A549 (cell line): Measurements from ENCODE around the gene NRG3. TPM values are rescaled to one million over a fixed set of nuclear protein-coding genes. Genes with fewer than 3 reads are reported as not detected.

ENCODE experiments used
- ATAC-seq, 2 experiments: fragments of 200-7000 bp in 1 of 2; fragments of >200 bp in 1 of 2; cut with Nextera tagmentation in 1 of 2; cut with Tn5 transposase in 1 of 2; 3 replicates each; pipeline versions ENCODE4 v1.8.0 to v1.9.1; 2018 to 2020; ENCODE audit warnings: mild to moderate bottlenecking in 1 of 2, moderate library complexity in 1 of 2
- CTCF ChIA-PET: fragments of 300-600 bp; sonication (Branson Sonifier 250); formaldehyde crosslinking; extraction: SDS; loops from one replicate; lab custom pipeline; 2021; ENCODE audit warnings: antibody characterized with exemption, inconsistent platforms; lab: Yijun Ruan, JAX
- POLR2A ChIA-PET: fragments of 350-600 bp; formaldehyde crosslinking; extraction: SDS; loops from one replicate; lab custom pipeline; 2021; ENCODE audit warnings: antibody characterized with exemption, inconsistent platforms; lab: Yijun Ruan, JAX
- DNase-seq, 2 experiments: peaks; one replicate each; pipeline versions ENCODE4 v3.0.0 to v3.0.0-alpha.2; 2011 to 2016; ENCODE audit warnings: low read depth in 1 of 2, low spot score in 1 of 2
- FAIRE-seq: peaks from 2 replicates; lab custom pipeline; 2011; peaks lifted over from hg19 to GRCh38; lab: Jason Lieb, UNC
- H3K27ac ChIP-seq, 2 experiments: fragments of >200 bp; sonication (Bioruptor Twin); formaldehyde crosslinking; 3 replicates each; pipeline ENCODE4 v1.5.1; 2016 to 2017
- H3K4me1 ChIP-seq: fragments of >200 bp; sonication (Bioruptor Twin); formaldehyde crosslinking; 3 replicates; pipeline ENCODE4 v1.6.1; 2016
- H3K4me2 ChIP-seq: fragments of >200 bp; sonication (Bioruptor Twin); formaldehyde crosslinking; 3 replicates; pipeline ENCODE4 v1.6.1; 2016
- H3K4me3 ChIP-seq: fragments of >200 bp; sonication (Bioruptor Twin); formaldehyde crosslinking; 3 replicates; pipeline ENCODE4 v1.5.1; 2016
- H3K9me3 ChIP-seq: fragments of >200 bp; sonication (Bioruptor Twin); formaldehyde crosslinking; 3 replicates; pipeline ENCODE4 v1.6.1; 2016
- BHLHE40 ChIP-seq: IDR thresholded peaks from 2 replicates; pipeline ENCODE4 v1.6.1; 2012; ENCODE audit warnings: low read depth, low read length, inconsistent platforms
- CBX8 ChIP-seq: fragments of 200-600 bp; sonication (generic); IDR thresholded peaks from 2 replicates; pipeline ENCODE4 v1.6.1; 2016
- EP300 ChIP-seq, 2 experiments: fragments of >200 bp; sonication (Bioruptor Twin); formaldehyde crosslinking; IDR thresholded peaks; 2 replicates in 1 of 2; 3 replicates in 1 of 2; pipeline ENCODE4 v1.6.1; 2016 to 2017
- GATA3 ChIP-seq: IDR thresholded peaks from 2 replicates; pipeline ENCODE4 v1.6.1; 2012; ENCODE audit warnings: borderline replicate concordance
- HDAC2 ChIP-seq: fragments of 200-600 bp; sonication (generic); IDR thresholded peaks from 2 replicates; pipeline ENCODE4 v1.6.1; 2016
- HEYL ChIP-seq: fragments of 250-450 bp; sonication (Bioruptor Pico); IDR thresholded peaks from 2 replicates; pipeline ENCODE4 v1.8.0; 2021; ENCODE audit warnings: mild to moderate bottlenecking, moderate library complexity
- HOXA7 ChIP-seq: fragments of 250-450 bp; sonication (Bioruptor Pico); IDR thresholded peaks from 2 replicates; pipeline ENCODE4 v1.5.0; 2020; ENCODE audit warnings: mild to moderate bottlenecking, moderate library complexity
- HOXB13 ChIP-seq: fragments of 250-450 bp; sonication (Bioruptor Pico); IDR thresholded peaks from 2 replicates; pipeline ENCODE4 v1.5.0; 2020; ENCODE audit warnings: low read depth, mild to moderate bottlenecking, moderate library complexity
- JUN ChIP-seq, 2 experiments: fragments of >200 bp; sonication (Bioruptor Twin); formaldehyde crosslinking; IDR thresholded peaks; 2 replicates in 1 of 2; 3 replicates in 1 of 2; pipeline ENCODE4 v1.6.1; 2016 to 2017
- KDM5A ChIP-seq: fragments of 200-600 bp; sonication (generic); IDR thresholded peaks from 2 replicates; pipeline ENCODE4 v1.6.1; 2016; ENCODE audit warnings: antibody characterized with exemption, mild to moderate bottlenecking
- NPAS2 ChIP-seq: fragments of 250-450 bp; sonication (Bioruptor Pico); IDR thresholded peaks from 2 replicates; pipeline ENCODE4 v1.8.0; 2022; ENCODE audit warnings: mild to moderate bottlenecking, moderate library complexity, borderline replicate concordance
- NR3C1 ChIP-seq: fragments of >200 bp; sonication (Bioruptor Twin); formaldehyde crosslinking; IDR thresholded peaks from 3 replicates; pipeline ENCODE4 v1.6.1; 2017
- PHF8 ChIP-seq: fragments of 200-600 bp; sonication (generic); IDR thresholded peaks from 2 replicates; pipeline ENCODE4 v1.6.1; 2016; ENCODE audit warnings: low read depth, mild to moderate bottlenecking, antibody characterized with exemption, moderate library complexity, borderline replicate concordance
- RAD21 ChIP-seq, 2 experiments: fragments of >200 bp in 1 of 2; sonication (Bioruptor Twin) in 1 of 2; formaldehyde crosslinking in 1 of 2; IDR thresholded peaks in 1 of 2; conservative IDR thresholded peaks in 1 of 2; 2 replicates in 1 of 2; 3 replicates in 1 of 2; pipeline ENCODE4 v1.6.1; 2012 to 2018; ENCODE audit warnings: inconsistent platforms in 1 of 2
- RCOR1 ChIP-seq: fragments of 150-350 bp; IDR thresholded peaks from 2 replicates; pipeline ENCODE4 v1.6.1; 2014; ENCODE audit warnings: antibody characterized with exemption, low read length, low read depth
- RNF2 ChIP-seq: fragments of 200-600 bp; sonication (generic); IDR thresholded peaks from 2 replicates; pipeline ENCODE4 v1.6.1; 2016; ENCODE audit warnings: low read depth, mild to moderate bottlenecking, antibody characterized with exemption, moderate library complexity, borderline replicate concordance
- ZC3H11A ChIP-seq: fragments of 450-650 bp; IDR thresholded peaks from 2 replicates; pipeline ENCODE4 v1.6.1; 2014; ENCODE audit warnings: antibody characterized with exemption, mild to moderate bottlenecking
- ZSCAN20 ChIP-seq: fragments of 250-450 bp; sonication (Bioruptor Pico); IDR thresholded peaks from 2 replicates; pipeline ENCODE4 v1.8.0; 2022; ENCODE audit warnings: mild to moderate bottlenecking, moderate library complexity
- WGBS: methylation state at CpG from one replicate; pipeline ENCODE4 v1.1.6; 2017; ENCODE audit errors: missing lambda C conversion rate; 5-methylcytosine and 5-hydroxymethylcytosine counted together
- polyA plus RNA-seq, 4 experiments: library from polyadenylated mRNA; depleted of rRNA in 3 of 4; stranded (reverse); fragments of >200 nt; fragmentation: RNase III in 1 of 4; extraction: RNeasy Plus Mini Kit Qiagen cat#74134 plus additional on column Dnase treatment in 1 of 4; gene quantifications; 2 replicates in 3 of 4; 3 replicates in 1 of 4; pipeline ENCODE4 v1.2.3, GENCODE V29; 2011 to 2017
- TF ChIP-seq, protein P1 (sequence below): fragments of >200 bp; sonication (Bioruptor Twin); formaldehyde crosslinking; IDR thresholded peaks from 3 replicates; pipeline ENCODE4 v1.6.1; 2016
- TF ChIP-seq, protein P2 (sequence below): IDR thresholded peaks from 2 replicates; pipeline ENCODE4 v1.6.1; 2012; ENCODE audit warnings: low read depth, borderline replicate concordance

Gene NRG3
- polyA plus RNA-seq, 2 of the 4 experiments (the other 2 are of a cell fraction), result not detected

DNA sequence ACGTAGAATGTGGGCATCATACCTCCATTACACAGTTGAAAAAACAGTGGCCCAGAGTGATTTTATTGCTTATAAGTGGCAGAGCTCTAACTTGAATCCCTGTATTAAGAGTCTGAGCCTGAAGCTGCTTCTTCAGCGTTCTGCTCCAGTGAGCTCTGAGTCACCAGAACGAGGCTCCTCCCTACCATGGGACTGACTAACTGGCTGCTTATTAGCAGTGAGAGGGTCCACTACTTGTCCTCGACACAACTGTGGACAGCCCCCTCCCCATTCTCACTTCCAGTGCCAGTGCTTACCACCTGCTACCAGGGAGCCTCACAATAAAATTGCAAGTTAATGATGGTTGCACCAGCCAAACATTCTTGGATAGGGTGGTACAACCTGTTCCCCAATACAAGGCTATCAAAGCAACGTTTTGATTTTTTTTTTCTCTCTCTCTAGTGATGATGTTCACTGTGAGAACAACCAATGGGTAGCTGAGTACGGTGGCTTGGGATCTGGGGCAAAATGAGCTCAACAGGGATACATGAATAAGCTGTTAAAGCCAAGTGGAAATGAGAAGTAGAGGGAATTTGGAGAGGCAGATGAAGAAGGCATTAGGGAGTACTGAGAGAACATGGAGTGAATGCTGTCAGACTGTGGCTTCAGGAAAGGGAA, 2.7 kb upstream of the NRG3 start:
- Histone ChIP-seq H3K9me3 (no peaks in the 10 kb centered on the region), H3K27ac (no peak overlapping the region), H3K4me1 (no peaks in the 10 kb centered on the region), H3K4me2 (no peak overlapping the region), H3K4me3 (no peak overlapping the region)
- ChIA-PET POLR2A (interaction anchor here (0.7 kb wide), 1 partner anchor 1143 kb away, joined by 4 read pairs; no protein-coding TSS in a partner anchor), CTCF (interaction anchor here (1.0 to 1.3 kb wide), 3 partner anchors 11 to 33 kb away, joined by 3 to 4 read pairs (median 3); no protein-coding TSS in a partner anchor)
- FAIRE-seq (no peak), ATAC-seq (no peak), DNase-seq (no peak)
- WGBS, result under 1% methylated on average over 6 of the region's 6 CpGs
- no peak for TF ChIP-seq HOXB13
- no peak for TF ChIP-seq EP300 (IDR thresholded peaks at IDR 0.05)
- TF ChIP-seq CBX8, result no peak
- no peak for TF ChIP-seq NR3C1
- no peak for TF ChIP-seq HDAC2
- TF ChIP-seq, protein P1, sequence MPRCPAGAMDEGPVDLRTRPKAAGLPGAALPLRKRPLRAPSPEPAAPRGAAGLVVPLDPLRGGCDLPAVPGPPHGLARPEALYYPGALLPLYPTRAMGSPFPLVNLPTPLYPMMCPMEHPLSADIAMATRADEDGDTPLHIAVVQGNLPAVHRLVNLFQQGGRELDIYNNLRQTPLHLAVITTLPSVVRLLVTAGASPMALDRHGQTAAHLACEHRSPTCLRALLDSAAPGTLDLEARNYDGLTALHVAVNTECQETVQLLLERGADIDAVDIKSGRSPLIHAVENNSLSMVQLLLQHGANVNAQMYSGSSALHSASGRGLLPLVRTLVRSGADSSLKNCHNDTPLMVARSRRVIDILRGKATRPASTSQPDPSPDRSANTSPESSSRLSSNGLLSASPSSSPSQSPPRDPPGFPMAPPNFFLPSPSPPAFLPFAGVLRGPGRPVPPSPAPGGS, result no peak
- TF ChIP-seq NPAS2 (CRISPR knock-in tag), result no peak
- no peak for TF ChIP-seq GATA3
- TF ChIP-seq HOXA7, result no peak
- TF ChIP-seq KDM5A, result no peak
- TF ChIP-seq, protein P2, sequence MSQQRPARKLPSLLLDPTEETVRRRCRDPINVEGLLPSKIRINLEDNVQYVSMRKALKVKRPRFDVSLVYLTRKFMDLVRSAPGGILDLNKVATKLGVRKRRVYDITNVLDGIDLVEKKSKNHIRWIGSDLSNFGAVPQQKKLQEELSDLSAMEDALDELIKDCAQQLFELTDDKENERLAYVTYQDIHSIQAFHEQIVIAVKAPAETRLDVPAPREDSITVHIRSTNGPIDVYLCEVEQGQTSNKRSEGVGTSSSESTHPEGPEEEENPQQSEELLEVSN, result no peak

DNA sequence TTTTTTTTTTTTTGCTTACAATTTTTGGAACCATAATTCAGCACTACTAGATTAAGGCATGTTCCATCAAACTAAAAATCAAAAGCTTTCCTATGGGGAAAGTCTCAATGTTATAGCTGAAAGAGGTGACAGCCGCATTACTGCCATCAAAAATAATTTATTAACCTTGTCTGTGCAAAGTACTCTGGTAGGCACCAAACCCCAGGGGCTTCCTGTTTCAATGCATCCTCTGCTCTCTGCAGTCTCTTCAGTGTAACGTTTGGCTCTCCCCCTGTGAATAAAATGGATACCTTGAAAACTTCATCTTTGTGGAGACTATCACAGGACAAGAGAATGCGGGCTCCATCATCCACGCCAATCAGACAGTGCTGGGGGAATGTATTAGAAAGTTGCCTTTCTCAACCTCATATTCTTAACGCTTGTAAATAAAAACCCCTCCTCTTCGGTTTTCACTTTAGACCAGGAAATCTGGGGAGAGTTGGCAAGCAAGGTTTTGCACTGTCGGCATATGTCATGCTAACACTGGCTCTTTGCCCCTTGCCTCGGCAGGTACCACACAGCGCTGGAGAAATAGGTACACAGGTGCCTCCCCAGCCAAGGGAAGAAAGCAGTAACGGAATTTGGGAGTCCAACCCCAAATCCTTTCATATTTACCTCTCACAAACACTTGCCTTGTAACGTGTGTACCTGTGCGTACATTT, 1.6 kb upstream of the NRG3 start:
- ChIA-PET POLR2A (interaction anchor here (0.7 kb wide), 1 partner anchor 1142 kb away, joined by 4 read pairs; no protein-coding TSS in a partner anchor), CTCF (interaction anchor here (1.0 to 1.3 kb wide), 2 partner anchors 10 to 34 kb away, joined by 3 to 4 read pairs; no protein-coding TSS in a partner anchor)
- Histone ChIP-seq H3K27ac (no peak overlapping the region), H3K9me3 (no peaks in the 10 kb centered on the region), H3K4me3 (no peak overlapping the region), H3K4me1 (no peaks in the 10 kb centered on the region), H3K4me2 (no peak overlapping the region)
- TF ChIP-seq HEYL (no peak), ZSCAN20 (no peak), PHF8 (no peak), RCOR1 (no peak), RNF2 (no peak), BHLHE40 (no peak), ZC3H11A (no peak), RAD21 (conservative IDR thresholded peaks at IDR 0.05 in 1 of 2, IDR thresholded peaks at IDR 0.05 in 1 of 2) (no peak), EP300 (IDR thresholded peaks at IDR 0.05) (no peak), CBX8 (no peak), JUN (IDR thresholded peaks at IDR 0.05) (no peak)
- TF ChIP-seq, protein P1, result no peak
- WGBS, result 48% methylated on average over 12 of the region's 12 CpGs
- no peak for DNase-seq
- ATAC-seq, result no peak
- FAIRE-seq, result no peak
